Inferior parietal cortex (tissue), 1 donor: ENCODE measurements around the gene IRAG1.

Experiments
- DNase-seq: peaks from one replicate; pipeline ENCODE4 v3.0.0-alpha.2; 2016; ENCODE audit errors: extremely low spot score

The IRAG1 gene

GRCh38 chr11:10666556-10667520, 26.7 kb downstream of the IRAG1 start:
- DNase-seq: no peak

- DNase-seq: no peak
Observed at GRCh38 chr11:10664496-10664895, 29.1 kb downstream of the IRAG1 start.

- DNase-seq: no peak
Observed at GRCh38 chr11:10663990-10664389, 29.6 kb downstream of the IRAG1 start.

- no peak for DNase-seq
Observed at GRCh38 chr11:10663365-10663764, 30.2 kb downstream of the IRAG1 start.

- DNase-seq: no peak
Observed at GRCh38 chr11:10660323-10660722, 33.2 kb downstream of the IRAG1 start.

GRCh38 chr11:10659339-10660216, 34.0 kb downstream of the IRAG1 start:
- no peak for DNase-seq

- no peak for DNase-seq
Observed at GRCh38 chr11:10658621-10659338, 34.8 kb downstream of the IRAG1 start.

- no peak for DNase-seq
Observed at GRCh38 chr11:10657308-10658271, 36.0 kb downstream of the IRAG1 start.

- no peak for DNase-seq
Observed at GRCh38 chr11:10655943-10656576, 37.5 kb downstream of the IRAG1 start.

- no peak for DNase-seq
Observed at GRCh38 chr11:10655227-10655626, 38.3 kb downstream of the IRAG1 start.

GRCh38 chr11:10654811-10655150, 38.8 kb downstream of the IRAG1 start:
- DNase-seq: no peak

- peak; percentile 81 for DNase-seq
Observed at GRCh38 chr11:10653946-10654810, 39.4 kb downstream of the IRAG1 start.

- DNase-seq: no peak
Observed at GRCh38 chr11:10653261-10653660, 40.3 kb downstream of the IRAG1 start.

- DNase-seq: no peak
Observed at GRCh38 chr11:10651656-10652361, 41.7 kb downstream of the IRAG1 start.

GRCh38 chr11:10650630-10651029, 42.9 kb downstream of the IRAG1 start:
- DNase-seq: no peak

- no peak for DNase-seq
Observed at GRCh38 chr11:10650166-10650565, 43.4 kb downstream of the IRAG1 start.

GRCh38 chr11:10648871-10649270, 44.7 kb downstream of the IRAG1 start:
- no peak for DNase-seq

- DNase-seq: no peak
Observed at GRCh38 chr11:10646681-10647355, 46.7 kb downstream of the IRAG1 start.
